ENCODE results near the gene SLC39A3. TPM values are rescaled to one million over a fixed set of nuclear protein-coding genes. Genes with fewer than 3 reads are reported as not detected.

SLC39A3 gene
- total and polyA plus RNA-seq, 2 donors (not counting 1 experiment from before 2014, with no cell fraction given): 23.9 to 28.2 TPM

DNA sequence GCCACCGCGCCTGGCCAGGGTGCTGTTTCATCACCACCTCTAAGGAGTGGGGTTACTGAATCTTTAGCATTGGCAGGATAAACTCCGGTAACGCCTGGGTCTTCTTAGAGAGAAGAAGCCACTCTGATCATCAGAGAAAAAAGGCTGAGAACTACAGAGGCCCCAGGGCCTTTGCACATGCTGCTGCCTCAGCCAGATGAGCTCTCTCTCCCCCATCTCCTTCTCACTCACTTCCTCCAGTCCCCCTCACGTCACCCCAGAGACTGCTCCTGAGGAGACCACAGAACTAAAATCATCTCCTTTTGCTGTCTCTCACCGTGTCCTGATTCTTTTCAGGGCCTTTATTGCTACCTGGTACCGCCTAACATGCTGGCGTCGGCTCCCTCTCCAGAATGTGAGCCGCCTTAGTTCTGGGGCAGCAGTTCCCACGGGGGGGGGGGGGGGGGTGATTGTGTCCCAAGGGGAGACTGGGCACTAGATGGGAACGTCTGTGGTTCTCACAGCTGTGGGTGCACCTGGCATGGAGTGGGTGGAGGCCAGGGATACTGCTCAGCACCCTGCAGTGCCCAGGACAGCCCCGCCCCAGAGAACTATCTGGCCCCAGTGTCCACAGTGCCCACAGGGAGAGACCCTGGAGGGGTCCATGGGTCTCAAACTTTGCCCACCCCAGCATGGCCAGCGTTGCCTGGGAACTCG is 13.5 kb downstream of the SLC39A3 start:
- Histone ChIP-seq H2AFZ (ENCODE audit: low read length) (no peak overlapping the region), H3K27me3 (ENCODE audit: control insufficient read depth, insufficient read depth, low read length) (peaks cover 8% of the 10 kb centered on the region), H3K9me3 (ENCODE audit: control insufficient read depth, insufficient read depth, low read depth, low read length) (no peaks in the 10 kb centered on the region), H3K4me2 (ENCODE audit: extremely low read depth, insufficient read depth, low read length) (no peak overlapping the region), H3K36me3 (ENCODE audit: control insufficient read depth, insufficient read depth, low read length) (no peaks in the 10 kb centered on the region), H3K4me3 (replicated peaks in 1 of 4; ENCODE audit: control extremely low read depth in 1 of 4, insufficient read depth in 1 of 4, low read depth in 3 of 4, low read length in 4 of 4) (no peak overlapping the region), H3K27ac (ENCODE audit: insufficient read depth, low read length) (no peak overlapping the region), H3K4me1 (ENCODE audit: control insufficient read depth, extremely low read depth, insufficient read depth, low read length) (peaks cover 4% of the 10 kb centered on the region), H4K20me1 (ENCODE audit: control insufficient read depth, extremely low read depth, insufficient read depth, low read length) (no peaks in the 10 kb centered on the region), H3K9ac (ENCODE audit: insufficient read depth, low read length) (no peak overlapping the region), H3K79me2 (ENCODE audit: control insufficient read depth, insufficient read depth, low read length) (no peaks in the 10 kb centered on the region)
- DNase-seq (ENCODE audit: low read depth in 2 of 2): no peak
- TF ChIP-seq EZH2 (IDR thresholded peaks at IDR 0.05; ENCODE audit: low read length, missing control alignments) (no peak), CTCF (conservative IDR thresholded peaks at IDR 0.05 in 1 of 2, IDR thresholded peaks at IDR 0.05 in 1 of 2; ENCODE audit: low read depth in 1 of 2, low read length in 2 of 2) (no peak)

GRCh38 chr19:2724148-2724557 is 15.7 kb downstream of the SLC39A3 start:
- no peaks in the 10 kb centered on the region for H4K20me1 ChIP-seq (ENCODE audit: control insufficient read depth, extremely low read depth, insufficient read depth, low read length)
- no peaks in the 10 kb centered on the region for H3K79me2 ChIP-seq (ENCODE audit: control insufficient read depth, insufficient read depth, low read length)
- peaks cover 4% of the 10 kb centered on the region for H3K4me1 ChIP-seq (ENCODE audit: control insufficient read depth, extremely low read depth, insufficient read depth, low read length)
- no peak overlapping the region for H3K27ac ChIP-seq (ENCODE audit: insufficient read depth, low read length)
- TF ChIP-seq EZH2 (IDR thresholded peaks at IDR 0.05; ENCODE audit: low read length, missing control alignments) (no peak), CTCF (conservative IDR thresholded peaks at IDR 0.05 in 1 of 2, IDR thresholded peaks at IDR 0.05 in 1 of 2; ENCODE audit: low read depth in 1 of 2, low read length in 2 of 2) (peak in 1 of 2 donors; percentile 6)
- no peak for DNase-seq (ENCODE audit: low read depth in 2 of 2)
- H2AFZ ChIP-seq (ENCODE audit: low read length): peak overlapping the region; percentile 46
- H3K36me3 ChIP-seq (ENCODE audit: control insufficient read depth, insufficient read depth, low read length): no peaks in the 10 kb centered on the region
- no peak overlapping the region for H3K4me2 ChIP-seq (ENCODE audit: extremely low read depth, insufficient read depth, low read length)
- peaks cover 8% of the 10 kb centered on the region for H3K27me3 ChIP-seq (ENCODE audit: control insufficient read depth, insufficient read depth, low read length)
- H3K9me3 ChIP-seq (ENCODE audit: control insufficient read depth, insufficient read depth, low read depth, low read length): no peaks in the 10 kb centered on the region
- H3K9ac ChIP-seq (ENCODE audit: insufficient read depth, low read length): no peak overlapping the region
- no peak overlapping the region for H3K4me3 ChIP-seq (replicated peaks in 1 of 4; ENCODE audit: control extremely low read depth in 1 of 4, insufficient read depth in 1 of 4, low read depth in 3 of 4, low read length in 4 of 4)

DNA sequence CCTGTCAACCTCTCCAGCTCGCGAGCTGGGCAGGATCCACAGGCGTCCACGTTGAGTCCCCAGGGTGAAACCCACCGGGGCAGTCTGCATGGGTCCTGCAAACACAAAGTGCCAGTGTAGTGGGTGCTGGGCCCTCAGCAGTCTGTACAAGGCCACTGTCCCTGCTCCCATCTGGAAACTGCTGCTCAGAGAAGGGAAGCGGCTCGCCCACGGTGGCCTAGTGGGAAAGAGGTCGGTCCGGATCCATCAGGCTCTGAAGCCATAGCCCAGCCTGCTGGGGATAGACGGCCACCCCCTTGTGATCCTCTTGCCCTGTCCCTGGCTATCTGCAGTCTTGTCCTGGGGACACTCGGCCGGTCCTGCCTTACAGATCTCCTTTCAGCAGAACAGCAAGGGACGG is 16.1 kb downstream of the SLC39A3 start:
- Histone ChIP-seq H2AFZ (ENCODE audit: low read length) (peak overlapping the region; percentile 46), H3K27ac (ENCODE audit: insufficient read depth, low read length) (peak overlapping the region; percentile 11)

More for the DNA sequence above, 16.1 kb downstream of the SLC39A3 start:
- Histone ChIP-seq H3K79me2 (ENCODE audit: control insufficient read depth, insufficient read depth, low read length) (no peaks in the 10 kb centered on the region), H3K4me2 (ENCODE audit: extremely low read depth, insufficient read depth, low read length) (no peak overlapping the region), H3K9ac (ENCODE audit: insufficient read depth, low read length) (no peak overlapping the region), H3K36me3 (ENCODE audit: control insufficient read depth, insufficient read depth, low read length) (no peaks in the 10 kb centered on the region), H3K4me1 (ENCODE audit: control insufficient read depth, extremely low read depth, insufficient read depth, low read length) (peaks cover 4% of the 10 kb centered on the region), H3K27me3 (ENCODE audit: control insufficient read depth, insufficient read depth, low read length) (peaks cover 8% of the 10 kb centered on the region), H4K20me1 (ENCODE audit: control insufficient read depth, extremely low read depth, insufficient read depth, low read length) (no peaks in the 10 kb centered on the region), H3K9me3 (ENCODE audit: control insufficient read depth, insufficient read depth, low read depth, low read length) (no peaks in the 10 kb centered on the region), H3K4me3 (replicated peaks in 1 of 4; ENCODE audit: control extremely low read depth in 1 of 4, insufficient read depth in 1 of 4, low read depth in 3 of 4, low read length in 4 of 4) (no peak overlapping the region)
- no peak for DNase-seq (ENCODE audit: low read depth in 2 of 2)
- TF ChIP-seq EZH2 (IDR thresholded peaks at IDR 0.05; ENCODE audit: low read length, missing control alignments) (no peak), CTCF (conservative IDR thresholded peaks at IDR 0.05 in 1 of 2, IDR thresholded peaks at IDR 0.05 in 1 of 2; ENCODE audit: low read depth in 1 of 2, low read length in 2 of 2) (no peak)
